ENCODE results near the gene SULT1B1. TPM values are rescaled to one million over a fixed set of nuclear protein-coding genes. Genes with fewer than 3 reads are reported as not detected.

SULT1B1 gene
- total RNA-seq, 2 donors from 2014 or later: 294 to 331 TPM

DNA sequence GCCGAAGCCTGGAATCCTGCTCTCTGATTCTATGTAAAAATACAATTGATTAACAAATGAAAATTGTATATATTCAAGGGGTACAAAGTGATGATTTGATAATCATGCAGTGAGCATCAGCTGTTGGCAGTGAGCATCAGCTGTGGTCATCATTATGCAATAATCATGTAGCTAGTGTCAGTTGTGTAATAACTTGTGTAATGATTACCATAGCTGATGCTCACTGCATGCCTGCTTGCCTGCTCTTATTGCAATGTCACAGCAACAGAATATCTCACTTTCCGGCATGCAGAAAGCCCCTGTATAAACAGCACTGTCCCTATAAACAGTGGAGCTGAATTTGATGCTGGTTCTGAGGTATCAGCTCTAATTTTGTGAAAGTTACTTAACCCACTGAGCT lies 46.8 kb downstream of the SULT1B1 start:
- intact Hi-C loops (cut with DNase I, micrococcal nuclease): no loop called here
- ATAC-seq: peak; percentile 33
- DNase-seq: no peak

DNA sequence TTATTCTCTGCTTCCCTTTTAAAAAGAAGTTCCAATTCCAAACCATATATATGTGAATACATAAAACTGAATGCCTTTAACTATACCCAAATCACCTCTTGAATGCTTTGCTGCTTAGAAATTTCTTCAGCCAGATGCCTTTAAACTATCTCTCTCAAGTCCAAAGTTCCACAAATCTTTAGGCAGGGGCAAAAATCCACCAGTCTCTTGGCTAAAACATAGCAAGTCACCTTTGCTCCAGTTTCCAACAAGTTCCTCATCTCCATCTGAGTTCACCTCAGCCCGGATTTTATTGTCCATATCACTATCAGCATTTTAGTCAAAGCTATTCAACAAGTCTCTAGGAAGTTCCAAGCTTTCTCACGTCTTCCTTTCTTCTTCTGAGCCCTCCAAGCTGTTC lies 49.8 kb downstream of the SULT1B1 start:
- peak; percentile 16 for ATAC-seq
- DNase-seq: no peak
- intact Hi-C loops (cut with DNase I, micrococcal nuclease): no loop called here

DNA sequence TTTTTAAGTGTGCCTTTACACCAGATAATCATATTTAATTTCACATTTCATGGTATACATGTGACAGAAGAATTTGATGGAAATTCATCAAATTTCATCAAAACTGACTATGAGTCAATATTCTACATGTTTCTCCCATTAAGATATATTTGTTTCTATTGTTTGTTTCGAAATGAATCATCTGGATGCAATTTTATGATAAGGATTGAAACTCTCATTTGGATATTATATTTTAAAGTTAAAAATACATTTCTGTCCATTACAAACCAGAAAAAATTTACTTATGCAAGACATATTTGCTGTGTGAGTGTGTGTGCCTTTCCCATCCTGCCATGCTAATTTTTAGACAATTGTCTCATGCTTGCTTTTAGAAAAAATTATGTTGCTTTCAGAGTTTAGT lies 52.2 kb downstream of the SULT1B1 start:
- ATAC-seq: no peak
- no peak for DNase-seq
- intact Hi-C loops (cut with DNase I, micrococcal nuclease): no loop called here

DNA sequence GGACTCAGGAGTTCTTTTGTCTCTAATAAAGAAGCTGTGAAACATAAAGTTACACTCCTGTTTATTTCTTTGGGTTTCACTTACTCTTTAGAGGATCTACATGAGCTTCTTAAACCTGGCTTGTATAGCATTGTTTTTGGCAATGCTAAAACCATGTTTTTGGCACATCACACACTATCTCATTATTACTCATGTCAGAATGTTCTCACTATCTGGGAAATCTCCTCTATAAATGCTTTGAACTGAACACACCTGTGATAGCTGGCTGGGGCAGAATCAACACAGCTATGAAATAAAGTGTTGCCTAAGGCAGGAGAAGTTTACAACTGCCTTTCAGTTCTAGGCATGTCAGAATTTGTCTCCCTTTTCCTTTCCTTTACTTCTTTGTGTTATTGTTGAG lies 52.6 kb downstream of the SULT1B1 start:
- DNase-seq (no peak), ATAC-seq (peak; percentile 84)
- intact Hi-C loops (cut with DNase I, micrococcal nuclease): no loop called here

DNA sequence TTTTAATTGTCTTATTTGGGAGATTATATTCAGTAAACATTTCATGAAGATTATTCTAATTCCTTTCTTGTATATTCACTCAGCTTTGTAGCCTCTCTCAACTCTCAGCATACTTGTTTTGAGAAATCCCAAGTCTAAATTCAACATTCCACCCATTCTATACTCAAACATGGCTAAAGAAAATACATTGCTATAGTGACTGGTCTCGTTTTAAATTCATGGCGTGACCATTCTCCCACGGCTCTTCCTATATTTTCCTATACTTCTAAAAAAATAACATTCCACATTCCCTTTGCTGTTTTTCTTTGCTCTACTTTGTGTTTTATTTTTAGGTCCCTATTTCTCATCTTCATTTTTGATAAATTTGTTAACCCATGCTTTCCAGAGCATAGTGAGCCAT lies 58.2 kb downstream of the SULT1B1 start:
- intact Hi-C loops (cut with DNase I, micrococcal nuclease): no loop called here
- DNase-seq: no peak

DNA sequence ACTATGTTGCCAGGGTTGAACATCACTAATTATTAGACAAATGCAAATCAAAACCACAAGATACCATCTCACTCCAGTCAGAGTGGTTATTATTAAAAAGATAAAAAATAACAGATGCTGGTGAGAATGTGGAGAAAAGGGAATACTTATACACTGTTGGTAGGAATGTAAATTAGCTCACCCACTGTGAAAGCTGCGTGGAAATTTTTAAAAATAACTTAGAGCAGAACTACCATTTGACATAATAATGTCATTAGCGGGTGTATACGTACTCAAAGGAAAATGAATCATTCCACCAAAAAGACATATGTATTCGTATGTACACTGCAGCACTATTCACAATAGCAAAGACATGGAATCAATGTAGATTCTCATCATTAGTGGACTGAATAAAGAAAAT lies 58.7 kb downstream of the SULT1B1 start:
- no peak for ATAC-seq
- intact Hi-C loops (cut with DNase I, micrococcal nuclease): no loop called here
- DNase-seq: no peak

More for the DNA sequence above, 58.2 kb downstream of the SULT1B1 start:
- ATAC-seq: no peak

DNA sequence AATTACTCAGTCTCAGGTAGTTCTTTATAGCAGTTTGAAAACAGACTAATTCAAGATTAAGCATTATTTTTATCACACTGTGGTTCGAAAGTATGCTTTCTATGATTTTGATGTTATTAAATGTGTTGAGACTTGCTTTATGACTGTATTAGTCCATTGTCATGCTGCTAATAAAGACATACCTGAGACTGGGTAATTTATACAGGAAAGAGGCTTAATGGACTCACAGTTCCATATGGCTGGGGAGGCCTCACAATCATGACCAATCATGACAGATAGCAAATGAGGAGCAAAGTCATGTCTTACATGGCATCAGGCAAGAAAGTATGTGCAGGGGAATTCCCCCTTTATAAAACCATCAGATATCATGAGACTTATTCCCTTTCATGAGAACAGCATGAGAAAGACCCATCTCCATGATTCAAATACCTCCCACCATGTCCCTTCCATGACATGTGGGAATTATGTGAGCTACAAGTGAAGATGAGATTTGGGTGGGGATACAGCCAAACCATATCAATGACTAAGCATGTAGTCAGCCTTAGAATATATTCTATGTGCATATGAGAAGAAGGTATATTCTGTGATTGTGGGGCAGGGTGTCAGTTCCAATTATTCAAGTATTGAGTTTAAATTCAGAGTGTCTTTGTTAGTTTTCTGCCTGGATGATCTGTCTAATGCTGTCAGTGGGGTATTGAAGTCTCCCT lies 62.7 kb downstream of the SULT1B1 start:
- intact Hi-C loops (cut with DNase I, micrococcal nuclease): no loop called here
- no peak for DNase-seq
- ATAC-seq: no peak

DNA sequence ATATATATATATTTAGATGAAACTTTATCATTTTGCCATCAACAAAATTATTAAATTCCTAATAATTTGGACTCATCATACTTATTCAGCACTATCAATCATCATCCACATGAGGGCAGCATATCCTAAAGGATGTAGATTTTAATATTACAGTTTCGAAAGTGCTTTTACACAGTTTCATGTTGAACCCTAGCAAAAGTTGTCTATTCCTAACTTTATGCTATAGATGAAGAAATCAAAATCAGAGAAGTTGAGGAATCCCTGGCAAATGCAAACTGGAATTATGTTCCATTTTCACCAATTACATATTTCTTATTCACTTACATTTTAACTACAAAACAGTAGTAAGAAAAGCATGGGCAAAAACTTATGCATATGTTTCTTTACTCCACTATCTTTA lies 70.8 kb downstream of the SULT1B1 start:
- peak; percentile 64 for ATAC-seq
- no peak for DNase-seq
- intact Hi-C loops (cut with DNase I, micrococcal nuclease): no loop called here

DNA sequence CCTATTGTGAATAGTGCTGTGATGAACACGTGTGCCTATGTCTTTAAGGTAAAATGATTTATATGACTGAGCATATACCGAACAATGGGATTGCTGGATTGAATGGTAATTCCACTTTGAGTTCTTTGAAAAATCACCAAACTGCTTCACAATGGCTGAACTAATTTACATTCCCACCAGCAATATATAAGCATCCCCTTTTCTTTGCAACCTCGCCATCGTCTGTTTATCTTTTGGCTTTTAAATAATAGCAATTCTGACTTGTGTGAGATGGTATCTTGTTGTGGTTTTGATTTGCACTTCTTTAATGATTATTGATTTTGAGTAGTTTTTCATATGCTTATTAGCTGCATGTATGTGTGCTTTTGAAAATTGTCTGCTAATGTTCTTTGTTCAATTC lies 75.6 kb downstream of the SULT1B1 start:
- DNase-seq (no peak), ATAC-seq (no peak)
- intact Hi-C loops (cut with DNase I, micrococcal nuclease): no loop called here

Other genes with a start within 250 kb of the SULT1B1 start
- gene UGT2A2, start 121.0 kb downstream of the SULT1B1 start, total RNA-seq: not detected
- not detected for gene UGT2A1, start 107.4 kb downstream of the SULT1B1 start, total RNA-seq
- gene SULT1E1, start 99.5 kb upstream of the SULT1B1 start, total RNA-seq: under 1 TPM in 1 of 2 donors, not detected in 1; 0.47 TPM
- not detected for gene CSN1S1, start 170.4 kb upstream of the SULT1B1 start, total RNA-seq
- gene CSN2, start 205.1 kb upstream of the SULT1B1 start, total RNA-seq: not detected
- gene STATH, start 235.3 kb upstream of the SULT1B1 start, total RNA-seq: not detected